GM23248 (cell line): ENCODE measurements around the gene ASIP. TPM values are rescaled to one million over a fixed set of nuclear protein-coding genes. Genes with fewer than 3 reads are reported as not detected.
"Not testable (repeated sequence)": the region's sequence is repeated elsewhere in the genome, so short reads cannot be mapped to it uniquely, and the experiment has no call there.

Source experiments
- DNase-seq: peaks from one replicate; pipeline ENCODE4 v3.0.0-alpha.2; 2015
- H2AFZ ChIP-seq: fragments of 200-600 bp; sonication (generic); 2 replicates; pipeline ENCODE4 v1.6.1; 2016; ENCODE audit warnings: antibody characterized with exemption
- H3F3A ChIP-seq: fragments of 200-600 bp; sonication (generic); 2 replicates; pipeline ENCODE4 v1.6.1; 2016; ENCODE audit warnings: mild to moderate bottlenecking, antibody characterized with exemption, mixed run types; ENCODE audit not compliant: insufficient read depth
- H3K27ac ChIP-seq: fragments of 200-600 bp; sonication (generic); 2 replicates; pipeline ENCODE4 v1.5.1; 2016; ENCODE audit warnings: mild to moderate bottlenecking
- H3K27me3 ChIP-seq: fragments of 200-600 bp; sonication (generic); replicated peaks from 2 replicates; pipeline ENCODE4 v1.6.1; 2016; ENCODE audit warnings: mild to moderate bottlenecking; ENCODE audit not compliant: insufficient read depth
- H3K36me3 ChIP-seq: fragments of 200-600 bp; sonication (generic); 2 replicates; pipeline ENCODE4 v1.6.1; 2016; ENCODE audit warnings: low read depth, mild to moderate bottlenecking
- H3K4me1 ChIP-seq: fragments of 200-600 bp; sonication (generic); 2 replicates; pipeline ENCODE4 v1.6.1; 2016; ENCODE audit warnings: mild to moderate bottlenecking; ENCODE audit not compliant: insufficient read depth
- H3K4me2 ChIP-seq: fragments of 200-600 bp; sonication (generic); one replicate; pipeline ENCODE4 v1.6.1; 2016; ENCODE audit warnings: mild to moderate bottlenecking; ENCODE audit not compliant: unreplicated experiment
- H3K4me3 ChIP-seq: fragments of 200-600 bp; sonication (generic); 2 replicates; pipeline ENCODE4 v1.5.1; 2016; ENCODE audit warnings: mild to moderate bottlenecking
- H3K79me2 ChIP-seq: fragments of 200-600 bp; sonication (generic); 2 replicates; pipeline ENCODE4 v1.6.1; 2016; ENCODE audit warnings: mild to moderate bottlenecking; ENCODE audit not compliant: insufficient read depth
- H3K9ac ChIP-seq: fragments of 200-600 bp; sonication (generic); 2 replicates; pipeline ENCODE4 v1.6.1; 2016; ENCODE audit warnings: mild to moderate bottlenecking
- H3K9me2 ChIP-seq: fragments of 200-600 bp; sonication (generic); 2 replicates; pipeline ENCODE4 v1.6.1; 2016; ENCODE audit warnings: mixed run types, mild to moderate bottlenecking, moderate library complexity; ENCODE audit not compliant: insufficient read depth
- H3K9me3 ChIP-seq: fragments of 200-600 bp; sonication (generic); one replicate; pipeline ENCODE4 v1.6.1; 2017; ENCODE audit warnings: low read depth
- H4K20me1 ChIP-seq: fragments of 200-600 bp; sonication (generic); 2 replicates; pipeline ENCODE4 v1.6.0; 2016; ENCODE audit not compliant: insufficient read depth
- EZH2 ChIP-seq: fragments of 200-600 bp; sonication (generic); IDR thresholded peaks from 2 replicates; pipeline ENCODE4 v1.6.1; 2018; ENCODE audit warnings: antibody characterized with exemption, mild to moderate bottlenecking; ENCODE audit not compliant: insufficient read depth, poor library complexity, severe bottlenecking
- EZH2phosphoT487 ChIP-seq: fragments of 200-600 bp; sonication (generic); IDR thresholded peaks from 2 replicates; pipeline ENCODE4 v1.6.1; 2018; ENCODE audit warnings: antibody characterized with exemption, moderate library complexity, mild to moderate bottlenecking, low read depth; ENCODE audit not compliant: insufficient read depth
- WGBS, 2 experiments: methylation state at CpG; one replicate each; pipeline ENCODE4 v1.1.6; 2015 to 2017; ENCODE audit warnings: low lambda C conversion rate in 2 of 2, low coverage in 1 of 2; ENCODE audit errors: missing lambda C conversion rate in 2 of 2; 5-methylcytosine and 5-hydroxymethylcytosine counted together
- in situ Hi-C: fragments of 300-500 bp; cut with MboI; formaldehyde crosslinking; loops from 2 replicates; pipeline ENCODE4 v1.15.0; 2020
- polyA plus RNA-seq: library from polyadenylated mRNA; unstranded; fragments of >200 nt; fragmentation: Nextera tagmentation; extraction: Ambion mirVana; gene quantifications from 2 replicates; pipeline ENCODE4 v1.2.1, GENCODE V29; 2016
- total RNA-seq: library from RNA; depleted of rRNA; stranded (reverse); fragments of >200 nt; shearing (Covaris generic); gene quantifications from 2 replicates; pipeline ENCODE4 v1.2.3, GENCODE V29; 2014

The ASIP gene
- total and polyA plus RNA-seq, 2 experiments from 2014 or later = not detected

GRCh38 chr20:34243377-34243776 lies 2.2 kb downstream of the ASIP start:
- no peak overlapping the region for H2AFZ ChIP-seq
- H3K4me2 ChIP-seq = no peak overlapping the region
- H4K20me1 ChIP-seq = no peaks in the 10 kb centered on the region
- in situ Hi-C loops = no loop called here
- H3K4me1 ChIP-seq = peaks cover 3% of the 10 kb centered on the region; the same call in 1 of the 2 replicates
- H3K9me2 ChIP-seq = no peaks in the 10 kb centered on the region
- H3K36me3 ChIP-seq = no peaks in the 10 kb centered on the region
- H3K4me3 ChIP-seq = no peak overlapping the region
- H3K27ac ChIP-seq = no peak overlapping the region
- H3F3A ChIP-seq = no peaks in the 10 kb centered on the region
- no peaks in the 10 kb centered on the region for H3K79me2 ChIP-seq
- H3K9me3 ChIP-seq = no peaks in the 10 kb centered on the region
- TF ChIP-seq EZH2phosphoT487 (no peak), EZH2 (no peak)
- H3K27me3 ChIP-seq = 0 out of 2 replicates have a peak, but pooled peaks cover 2% of the 10 kb centered on the region
- DNase-seq = no peak
- H3K9ac ChIP-seq = no peak overlapping the region
- WGBS, 2 experiments = 48 to 57% methylated on average over 3 of the region's 3 CpGs

GRCh38 chr20:34246126-34246626 lies 5.0 kb downstream of the ASIP start:
- Histone ChIP-seq H3K36me3 (no peaks in the 10 kb centered on the region), H3K27ac (no peak overlapping the region), H3K9me2 (no peaks in the 10 kb centered on the region), H3K27me3 (0 out of 2 replicates have a peak, but pooled peaks cover 2% of the 10 kb centered on the region), H3K9me3 (no peaks in the 10 kb centered on the region), H3K4me2 (no peak overlapping the region), H3K9ac (no peak overlapping the region), H3F3A (no peaks in the 10 kb centered on the region), H3K4me1 (peaks cover 3% of the 10 kb centered on the region; the same call in 1 of the 2 replicates), H3K79me2 (no peaks in the 10 kb centered on the region), H4K20me1 (no peaks in the 10 kb centered on the region), H2AFZ (no peak overlapping the region), H3K4me3 (no peak overlapping the region)
- WGBS, 2 experiments = 78 to 88% methylated on average over 2 of the region's 2 CpGs
- no peak for DNase-seq
- TF ChIP-seq EZH2 = no peak
- no peak for TF ChIP-seq EZH2phosphoT487
- in situ Hi-C loops = no loop called here

GRCh38 chr20:34249291-34249690 lies 8.1 kb downstream of the ASIP start:
- Histone ChIP-seq H3K27ac (no peak overlapping the region), H3K79me2 (no peaks in the 10 kb centered on the region), H3K4me2 (no peak overlapping the region), H3K9ac (no peak overlapping the region), H2AFZ (no peak overlapping the region), H3K27me3 (no peaks in the 10 kb centered on the region), H3K36me3 (no peaks in the 10 kb centered on the region), H3K9me3 (no peaks in the 10 kb centered on the region), H3K4me3 (no peak overlapping the region), H4K20me1 (no peaks in the 10 kb centered on the region), H3K9me2 (no peaks in the 10 kb centered on the region), H3F3A (no peaks in the 10 kb centered on the region), H3K4me1 (peaks cover 3% of the 10 kb centered on the region; the same call in 1 of the 2 replicates)
- in situ Hi-C loops = no loop called here
- 76 to 80% methylated on average over 6 of the region's 6 CpGs for WGBS, 2 experiments
- DNase-seq = peak; percentile 54
- TF ChIP-seq EZH2phosphoT487 = no peak
- TF ChIP-seq EZH2 = no peak

DNA sequence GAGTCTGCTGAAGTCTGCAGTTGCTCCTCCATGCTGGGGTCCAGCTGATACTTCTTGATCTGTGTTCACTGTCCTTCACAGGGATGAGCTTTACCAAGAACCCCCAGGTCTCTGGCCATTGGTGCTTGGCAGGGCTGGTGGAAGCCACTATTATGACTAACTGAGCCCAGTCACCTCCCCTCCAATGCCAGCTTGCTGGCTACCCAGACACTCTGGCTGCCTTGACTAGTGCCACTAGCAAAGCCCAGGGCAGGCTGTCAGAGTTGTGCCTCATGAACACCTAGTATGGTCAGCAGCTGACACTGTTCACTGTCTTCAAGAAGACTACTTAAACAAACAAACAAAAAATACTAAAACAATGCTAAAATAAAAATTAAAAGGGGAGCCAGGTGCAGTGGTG lies 8.8 kb downstream of the ASIP start:
- no peak overlapping the region for H2AFZ ChIP-seq
- no peak overlapping the region for H3K4me2 ChIP-seq
- H3K9me3 ChIP-seq = no peaks in the 10 kb centered on the region
- H3F3A ChIP-seq = no peaks in the 10 kb centered on the region
- H3K27ac ChIP-seq = no peak overlapping the region
- H3K36me3 ChIP-seq = no peaks in the 10 kb centered on the region
- TF ChIP-seq EZH2phosphoT487 = no peak
- no peak for TF ChIP-seq EZH2
- in situ Hi-C loops = no loop called here
- DNase-seq = peak; percentile 17
- no peak overlapping the region for H3K4me3 ChIP-seq
- H3K9ac ChIP-seq = no peak overlapping the region
- H3K4me1 ChIP-seq = peaks cover 3% of the 10 kb centered on the region; the same call in 1 of the 2 replicates
- H3K79me2 ChIP-seq = no peaks in the 10 kb centered on the region
- no peaks in the 10 kb centered on the region for H4K20me1 ChIP-seq
- H3K27me3 ChIP-seq = no peaks in the 10 kb centered on the region
- no peaks in the 10 kb centered on the region for H3K9me2 ChIP-seq

DNA sequence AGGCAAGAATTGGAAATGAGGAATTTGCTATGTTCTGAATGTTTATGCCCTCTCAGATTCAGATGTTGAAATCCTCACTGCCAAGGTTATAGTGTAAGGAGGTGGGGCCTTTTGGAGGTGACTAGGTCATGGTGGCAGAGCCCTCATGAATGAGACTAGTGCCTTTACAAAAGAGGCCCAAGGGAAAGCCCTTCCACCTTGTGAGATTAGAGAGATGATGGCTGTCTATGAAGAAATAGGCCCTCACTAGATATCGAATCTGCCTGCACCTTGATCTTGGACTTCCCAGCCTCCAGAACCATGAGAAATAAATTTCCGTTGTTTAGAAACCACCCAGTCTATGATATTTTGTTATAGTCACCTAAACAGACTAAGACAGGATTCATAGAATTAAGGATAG lies 10.4 kb downstream of the ASIP start:
- no peaks in the 10 kb centered on the region for H3F3A ChIP-seq
- H3K9ac ChIP-seq = no peak overlapping the region
- H3K27me3 ChIP-seq = no peaks in the 10 kb centered on the region
- peaks cover 3% of the 10 kb centered on the region; the same call in 1 of the 2 replicates for H3K4me1 ChIP-seq
- no peaks in the 10 kb centered on the region for H4K20me1 ChIP-seq
- in situ Hi-C loops = no loop called here
- H3K9me3 ChIP-seq = no peaks in the 10 kb centered on the region
- no peak for DNase-seq
- TF ChIP-seq EZH2 = no peak
- TF ChIP-seq EZH2phosphoT487 = no peak
- WGBS, 2 experiments = 90 to 94% methylated on average over 2 of the region's 2 CpGs
- H3K9me2 ChIP-seq = no peaks in the 10 kb centered on the region
- no peak overlapping the region for H3K4me3 ChIP-seq
- H3K79me2 ChIP-seq = no peaks in the 10 kb centered on the region
- no peaks in the 10 kb centered on the region for H3K36me3 ChIP-seq
- H3K4me2 ChIP-seq = no peak overlapping the region
- no peak overlapping the region for H3K27ac ChIP-seq
- no peak overlapping the region for H2AFZ ChIP-seq

DNA sequence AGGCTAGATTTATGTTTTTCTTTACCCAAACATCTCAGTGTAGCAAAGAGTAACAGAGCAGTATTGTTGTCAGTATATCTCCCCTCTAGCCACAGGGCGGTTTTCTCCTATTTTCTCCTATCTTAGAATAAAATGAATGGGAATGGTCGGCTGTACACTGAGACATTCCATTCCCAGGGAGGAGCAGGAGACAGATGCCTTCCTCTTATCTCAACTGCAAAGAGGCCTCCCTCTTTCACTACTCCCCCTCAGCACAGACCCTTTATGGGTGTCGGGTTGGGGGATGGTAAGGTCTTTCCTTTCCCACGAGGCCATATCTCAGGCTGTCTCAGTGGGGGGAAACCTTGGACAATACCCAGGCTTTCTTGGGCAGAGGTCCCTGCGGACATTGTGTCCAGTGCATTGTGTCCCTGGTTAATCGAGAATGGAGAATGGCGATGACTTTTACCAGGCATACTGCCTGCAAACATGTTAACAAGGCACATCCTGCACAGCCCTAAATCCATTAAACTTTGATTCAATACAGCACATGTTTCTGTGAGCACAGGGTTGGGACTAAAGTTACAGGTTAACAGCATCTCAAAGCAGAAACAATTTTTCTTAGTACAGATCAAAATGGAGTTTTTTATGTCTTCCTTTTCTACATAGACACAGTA lies 11.3 kb downstream of the ASIP start:
- H3K27me3 ChIP-seq, H3F3A ChIP-seq, H3K9me2 ChIP-seq, H4K20me1 ChIP-seq, H3K9ac ChIP-seq, H3K27ac ChIP-seq, H3K4me3 ChIP-seq, H3K9me3 ChIP-seq, H3K79me2 ChIP-seq, H2AFZ ChIP-seq, H3K4me1 ChIP-seq, DNase-seq, in situ Hi-C loops, H3K4me2 ChIP-seq, H3K36me3 ChIP-seq: not testable (repeated sequence)
- WGBS, 2 experiments = 52 to 56% methylated on average over 7 of the region's 7 CpGs
